HCT116 (cell line): ENCODE data around the gene TYR. TPM values are rescaled to one million over a fixed set of nuclear protein-coding genes. Genes with fewer than 3 reads are reported as not detected.

Experiments
- ATAC-seq: fragments of 200-7000 bp; cut with Tn5 transposase; 2 replicates; pipeline ENCODE4 v1.9.1; 2020; ENCODE audit warnings: mild to moderate bottlenecking, moderate library complexity
- BruUV-seq: library from RNA; stranded (reverse); fragments of 400-500 nt; replicated peaks from 2 replicates; lab custom pipeline; 2021; lab: Mats Ljungman, UMichigan
- CTCF ChIA-PET: fragments of 300-600 bp; sonication (Branson Sonifier 250); formaldehyde crosslinking; loops from one replicate; lab custom pipeline; 2021; ENCODE audit warnings: antibody characterized with exemption; lab: Charles Lee
- POLR2A ChIA-PET: fragments of 300-600, 350-600 bp; sonication (Branson Sonifier 250); formaldehyde crosslinking; loops from one replicate; lab custom pipeline; 2021; ENCODE audit warnings: antibody characterized with exemption; lab: Charles Lee
- RAD21 ChIA-PET, 2 experiments: fragments of 300-600 bp; sonication (Branson Sonifier 250); formaldehyde crosslinking; loops; one replicate each; lab custom pipeline; 2023; ENCODE audit warnings: low total read pairs in 2 of 2; ENCODE audit not compliant: uncharacterized antibody in 2 of 2, unreplicated experiment in 2 of 2, low non-redundant PET in 1 of 2; lab: Charles Lee
- DNase-seq: peaks from one replicate; pipeline ENCODE4 v3.0.0-alpha.2; 2010; ENCODE audit warnings: low read depth, low spot score
- H2AFZ ChIP-seq: fragments of 200-600 bp; shearing (Covaris generic), sonication (generic); 2 replicates; pipeline ENCODE4 v1.6.1; 2017; ENCODE audit warnings: low read depth, mixed run types, mixed read lengths, antibody characterized with exemption, low read length; ENCODE audit not compliant: poor library complexity, severe bottlenecking
- H3K27ac ChIP-seq: 2 replicates; pipeline ENCODE4 v1.5.1; 2012; ENCODE audit warnings: low read depth, low read length
- H3K27me3 ChIP-seq: fragments of 200-600 bp; sonication (generic); 2 replicates; pipeline ENCODE4 v1.6.1; 2016; ENCODE audit warnings: mixed run types, low read length, mixed read lengths; ENCODE audit not compliant: insufficient read depth
- H3K36me3 ChIP-seq, 2 experiments: fragments of 200-500 bp in 1 of 2; fragments of 200-600 bp in 1 of 2; sonication (Bioruptor generic) in 1 of 2; sonication (generic) in 1 of 2; 2 replicates each; pipeline versions ENCODE4 v1.5.1 to v1.6.1; 2014 to 2016; ENCODE audit warnings: low read length in 2 of 2, inconsistent platforms in 1 of 2, mixed read lengths in 1 of 2, mixed run types in 1 of 2; ENCODE audit not compliant: insufficient read depth in 2 of 2, control insufficient read depth in 1 of 2
- H3K4me1 ChIP-seq, 2 experiments: fragments of 200-600 bp in 1 of 2; sonication (generic) in 1 of 2; 2 replicates each; pipeline versions ENCODE4 v1.5.1 to v1.6.1; 2012 to 2017; ENCODE audit warnings: low read length in 2 of 2, inconsistent platforms in 1 of 2, mild to moderate bottlenecking in 1 of 2, mixed read lengths in 1 of 2, mixed run types in 1 of 2, moderate library complexity in 1 of 2; ENCODE audit not compliant: insufficient read depth in 2 of 2, control insufficient read depth in 1 of 2
- H3K4me2 ChIP-seq: fragments of 200-600 bp; sonication (generic); 2 replicates; pipeline ENCODE4 v1.6.1; 2017; ENCODE audit warnings: mixed run types, low read length, mixed read lengths
- H3K4me3 ChIP-seq, 2 experiments: fragments of 200-600 bp in 1 of 2; sonication (generic) in 1 of 2; replicated peaks in 1 of 2; 2 replicates each; pipeline ENCODE4 v1.5.1; 2011 to 2016; ENCODE audit warnings: low read length in 2 of 2, control low read depth in 1 of 2, low read depth in 1 of 2, mild to moderate bottlenecking in 1 of 2, mixed read lengths in 1 of 2, mixed run types in 1 of 2
- H3K79me2 ChIP-seq: fragments of 200-600 bp; sonication (generic); 2 replicates; pipeline ENCODE4 v1.6.1; 2017; ENCODE audit warnings: mild to moderate bottlenecking, mixed run types, low read length, moderate library complexity, mixed read lengths; ENCODE audit not compliant: insufficient read depth
- H3K9ac ChIP-seq: fragments of 200-600 bp; sonication (generic); 2 replicates; pipeline ENCODE4 v1.6.1; 2016; ENCODE audit warnings: low read length, mixed read lengths
- H3K9me2 ChIP-seq: fragments of 200-600 bp; sonication (generic), shearing (Covaris generic); 2 replicates; pipeline ENCODE4 v1.6.1; 2017; ENCODE audit warnings: mixed run types, mild to moderate bottlenecking, moderate library complexity; ENCODE audit not compliant: insufficient read depth
- H3K9me3 ChIP-seq, 2 experiments: fragments of 200-500 bp in 1 of 2; fragments of 200-600 bp in 1 of 2; sonication (Bioruptor generic) in 1 of 2; sonication (generic) in 1 of 2; 2 replicates each; pipeline ENCODE4 v1.6.1; 2014 to 2017; ENCODE audit warnings: low read length in 2 of 2, mixed read lengths in 2 of 2, inconsistent platforms in 1 of 2, low read depth in 1 of 2, mild to moderate bottlenecking in 1 of 2, mixed run types in 1 of 2, moderate library complexity in 1 of 2; ENCODE audit not compliant: control insufficient read depth in 1 of 2, insufficient read depth in 1 of 2
- H4K20me1 ChIP-seq: fragments of 200-600 bp; sonication (generic), shearing (Covaris generic); 2 replicates; pipeline ENCODE4 v1.6.1; 2017; ENCODE audit warnings: mixed run types, mild to moderate bottlenecking, moderate library complexity; ENCODE audit not compliant: insufficient read depth
- EGR1 ChIP-seq: IDR thresholded peaks from 2 replicates; pipeline ENCODE4 v1.6.1; 2012; ENCODE audit warnings: low read depth
- EZH2 ChIP-seq: fragments of 200-600 bp; sonication (generic); IDR thresholded peaks from 2 replicates; pipeline ENCODE4 v1.6.1; 2017; ENCODE audit warnings: antibody characterized with exemption, mixed run types
- EZH2phosphoT487 ChIP-seq: fragments of 200-600 bp; IDR thresholded peaks from 2 replicates; pipeline ENCODE4 v1.6.1; 2018; ENCODE audit warnings: antibody characterized with exemption, borderline replicate concordance
- JUND ChIP-seq: IDR thresholded peaks from 2 replicates; pipeline ENCODE4 v1.6.1; 2012
- SIN3A ChIP-seq: IDR thresholded peaks from 2 replicates; pipeline ENCODE4 v1.6.1; 2012; ENCODE audit warnings: low read depth
- ZNF274 ChIP-seq: fragments of 200-500 bp; sonication (Bioruptor generic); IDR thresholded peaks from 2 replicates; pipeline ENCODE4 v1.6.1; 2014; ENCODE audit warnings: mild to moderate bottlenecking, low read depth, low read length, inconsistent platforms
- intact Hi-C: fragments of 100-400 bp; cut with micrococcal nuclease; formaldehyde crosslinking; loops from 2 replicates; pipeline ENCODE4 v1.10.0; 2022
- total RNA-seq: library from RNA; stranded (reverse); gene quantifications from one replicate; pipeline ENCODE4 v1.2.1, GENCODE V29; 2021; ENCODE audit not compliant: unreplicated experiment

TYR gene
- total RNA-seq, 1 experiment from 2014 or later: not detected

- ChIA-PET RAD21 (no interaction called here), POLR2A (no interaction called here), CTCF (no interaction called here)
- Histone ChIP-seq H3K4me2 (no peak overlapping the region), H3K9me3 (no peaks in the 10 kb centered on the region), H3K27me3 (no peaks in the 10 kb centered on the region), H4K20me1 (no peaks in the 10 kb centered on the region), H3K4me1 (no peaks in the 10 kb centered on the region), H2AFZ (no peak overlapping the region), H3K36me3 (no peaks in the 10 kb centered on the region), H3K4me3 (no peak overlapping the region), H3K27ac (no peak overlapping the region), H3K79me2 (no peaks in the 10 kb centered on the region), H3K9ac (no peak overlapping the region), H3K9me2 (no peaks in the 10 kb centered on the region)
- no TSS peak for BruUV-seq
- TF ChIP-seq EZH2phosphoT487 (no peak), EGR1 (no peak)
- intact Hi-C loops: no loop called here
- DNase-seq: no peak
- ATAC-seq: no peak
Measured at GRCh38 chr11:89136606-89137005, 41.1 kb upstream of the TYR start.

GRCh38 chr11:89147229-89147628, 30.4 kb upstream of the TYR start:
- ChIA-PET RAD21 (no interaction called here), POLR2A (no interaction called here), CTCF (no interaction called here)
- H3K9me3 ChIP-seq: no peaks in the 10 kb centered on the region
- BruUV-seq: no TSS peak
- no peak overlapping the region for H3K4me3 ChIP-seq
- DNase-seq: no peak
- no peaks in the 10 kb centered on the region for H3K9me2 ChIP-seq
- no peak overlapping the region for H2AFZ ChIP-seq
- H4K20me1 ChIP-seq: no peaks in the 10 kb centered on the region
- intact Hi-C loops: no loop called here
- H3K4me1 ChIP-seq: peaks cover 0 to 5% of the 10 kb centered on the region in 2 experiments; a peak in 2 of 4 replicates
- H3K27ac ChIP-seq: no peak overlapping the region
- no peak overlapping the region for H3K4me2 ChIP-seq
- no peaks in the 10 kb centered on the region for H3K36me3 ChIP-seq
- TF ChIP-seq JUND: no peak
- TF ChIP-seq EZH2: no peak
- no peak for TF ChIP-seq ZNF274
- TF ChIP-seq SIN3A: no peak
- TF ChIP-seq EZH2phosphoT487: no peak
- TF ChIP-seq, all 23 proteins: peak for 0
- no peaks in the 10 kb centered on the region for H3K79me2 ChIP-seq
- H3K27me3 ChIP-seq: no peaks in the 10 kb centered on the region
- no peak overlapping the region for H3K9ac ChIP-seq
- no peak for ATAC-seq
